Activated CD4-positive, alpha-beta T cell treated with anti-CD3 and anti-CD28 coated beads, Interleukin-2, amount 50 U/mL, for 16 hours (primary cell): ENCODE results near the gene HS1BP3.
A peak's percentile ranks its signal among the peaks of the same experiment; 100 is the strongest.

Experiments used
- DNase-seq: peaks from one replicate; pipeline ENCODE4 v3.0.0-alpha.2; 2020

HS1BP3 gene

GRCh38 chr2:20643060-20643459 lies 7.8 kb downstream of the HS1BP3 start:
- no peak for DNase-seq

GRCh38 chr2:20642055-20642971 lies 8.6 kb downstream of the HS1BP3 start:
- DNase-seq = peak; percentile 76

GRCh38 chr2:20641123-20641985 lies 9.5 kb downstream of the HS1BP3 start:
- DNase-seq = no peak

GRCh38 chr2:20640411-20641122 lies 10.3 kb downstream of the HS1BP3 start:
- DNase-seq = no peak

- no peak for DNase-seq
Observed at GRCh38 chr2:20638646-20639430, 12.1 kb downstream of the HS1BP3 start.

GRCh38 chr2:20638014-20638413 lies 12.9 kb downstream of the HS1BP3 start:
- DNase-seq = no peak

GRCh38 chr2:20637147-20637546 lies 13.8 kb downstream of the HS1BP3 start:
- DNase-seq = no peak

- peak; percentile 46 for DNase-seq
Observed at GRCh38 chr2:20635675-20636584, 15.0 kb downstream of the HS1BP3 start.

GRCh38 chr2:20635113-20635510 lies 15.8 kb downstream of the HS1BP3 start:
- no peak for DNase-seq

GRCh38 chr2:20634507-20635112 lies 16.3 kb downstream of the HS1BP3 start:
- no peak for DNase-seq

- no peak for DNase-seq
Observed at GRCh38 chr2:20633794-20634506, 16.9 kb downstream of the HS1BP3 start.

GRCh38 chr2:20633001-20633400 lies 17.9 kb downstream of the HS1BP3 start:
- DNase-seq = no peak

- no peak for DNase-seq
Observed at GRCh38 chr2:20632446-20632990, 18.4 kb downstream of the HS1BP3 start.

- no peak for DNase-seq
Observed at GRCh38 chr2:20631617-20632307, 19.1 kb downstream of the HS1BP3 start.

- DNase-seq = no peak
Observed at GRCh38 chr2:20630967-20631366, 19.9 kb downstream of the HS1BP3 start.

GRCh38 chr2:20629581-20630171 lies 21.2 kb downstream of the HS1BP3 start:
- no peak for DNase-seq

GRCh38 chr2:20629181-20629580 lies 21.7 kb downstream of the HS1BP3 start:
- no peak for DNase-seq

- DNase-seq = no peak
Observed at GRCh38 chr2:20627712-20628380, 23.1 kb downstream of the HS1BP3 start.
